GM23338 (cell line): ENCODE measurements around the gene GCNT2. TPM values are rescaled to one million over a fixed set of nuclear protein-coding genes. Genes with fewer than 3 reads are reported as not detected.
"Not testable (repeated sequence)": the region's sequence is repeated elsewhere in the genome, so short reads cannot be mapped to it uniquely, and the experiment has no call there.

Experiments used
- ATAC-seq: fragments of 200-7000 bp; cut with Tn5 transposase; 3 replicates; pipeline ENCODE4 v1.9.1; 2020
- DNase-seq: peaks from one replicate; pipeline ENCODE4 v3.0.0-alpha.2; 2015; ENCODE audit warnings: low spot score
- H2AFZ ChIP-seq: fragments of 200-600 bp; sonication (generic); 2 replicates; pipeline ENCODE4 v1.8.0; 2016; ENCODE audit warnings: antibody characterized with exemption, mild to moderate bottlenecking, moderate library complexity
- H3F3A ChIP-seq: fragments of 200-600 bp; sonication (generic); replicated peaks from 2 replicates; pipeline ENCODE4 v1.8.0; 2017; ENCODE audit warnings: antibody characterized with exemption, mixed run types, low read depth
- H3K27ac ChIP-seq: fragments of 200-600 bp; sonication (generic); 2 replicates; pipeline ENCODE4 v1.6.1; 2016; ENCODE audit warnings: low read depth
- H3K27me3 ChIP-seq: fragments of 200-600 bp; sonication (generic); 2 replicates; pipeline ENCODE4 v1.8.0; 2016; ENCODE audit warnings: mild to moderate bottlenecking, mixed run types, moderate library complexity; ENCODE audit not compliant: insufficient read depth
- H3K36me3 ChIP-seq: fragments of 200-600 bp; sonication (generic); 2 replicates; pipeline ENCODE4 v1.8.0; 2016; ENCODE audit warnings: mild to moderate bottlenecking; ENCODE audit not compliant: insufficient read depth
- H3K4me1 ChIP-seq: fragments of 200-600 bp; sonication (generic); 2 replicates; pipeline ENCODE4 v1.8.0; 2016; ENCODE audit warnings: mild to moderate bottlenecking, moderate library complexity; ENCODE audit not compliant: insufficient read depth
- H3K4me2 ChIP-seq: fragments of 200-600 bp; sonication (generic); 2 replicates; pipeline ENCODE4 v1.7.1; 2017; ENCODE audit warnings: mixed run types
- H3K4me3 ChIP-seq: fragments of 200-600 bp; sonication (generic); 2 replicates; pipeline ENCODE4 v1.6.1; 2016; ENCODE audit warnings: mixed run types
- H3K79me2 ChIP-seq: fragments of 200-600 bp; sonication (generic); replicated peaks from 2 replicates; pipeline ENCODE4 v1.8.0; 2017; ENCODE audit warnings: mild to moderate bottlenecking; ENCODE audit not compliant: insufficient read depth
- H3K9me2 ChIP-seq: fragments of 200-600 bp; sonication (generic); 2 replicates; pipeline ENCODE4 v1.8.0; 2017; ENCODE audit not compliant: insufficient read depth
- H4K20me1 ChIP-seq: fragments of 200-600 bp; sonication (generic); replicated peaks from 2 replicates; pipeline ENCODE4 v1.8.0; 2017; ENCODE audit warnings: mild to moderate bottlenecking; ENCODE audit not compliant: insufficient read depth
- H3K27ac Mint-ChIP-seq: 2 replicates; pipeline ENCODE4 v1.8.0; 2020; ENCODE audit warnings: inconsistent platforms, mild to moderate bottlenecking, moderate library complexity, mixed read lengths
- H3K27me3 Mint-ChIP-seq: 3 replicates; pipeline ENCODE4 v1.8.0; 2022; ENCODE audit warnings: low read depth, mild to moderate bottlenecking, moderate library complexity, mixed read lengths, inconsistent platforms; ENCODE audit not compliant: insufficient read depth, poor library complexity
- H3K36me3 Mint-ChIP-seq: 3 replicates; pipeline ENCODE4 v1.8.0; 2021; ENCODE audit warnings: low read depth, mild to moderate bottlenecking, inconsistent platforms, moderate library complexity, mixed read lengths
- H3K4me1 Mint-ChIP-seq: 3 replicates; pipeline ENCODE4 v1.8.0; 2020; ENCODE audit warnings: mild to moderate bottlenecking, inconsistent platforms, mixed read lengths
- H3K4me3 Mint-ChIP-seq: 3 replicates; pipeline ENCODE4 v1.8.0; 2021; ENCODE audit warnings: moderate library complexity, mild to moderate bottlenecking, inconsistent platforms, mixed read lengths
- H3K9me3 Mint-ChIP-seq: 3 replicates; pipeline ENCODE4 v1.8.0; 2020; ENCODE audit warnings: moderate library complexity, mild to moderate bottlenecking, inconsistent platforms, mixed read lengths
- CREB1 ChIP-seq: fragments of 250-450 bp; sonication (Bioruptor Pico); IDR thresholded peaks from 2 replicates; pipeline ENCODE4 v1.5.0; 2020; ENCODE audit warnings: low read depth, mild to moderate bottlenecking, moderate library complexity
- NANOG ChIP-seq: IDR thresholded peaks from 2 replicates; pipeline ENCODE4 v1.6.1; 2016; ENCODE audit warnings: antibody characterized with exemption, borderline replicate concordance
- POLR2AphosphoS5 ChIP-seq: IDR thresholded peaks from 2 replicates; pipeline ENCODE4 v1.6.1; 2016; ENCODE audit warnings: antibody characterized with exemption, low read depth
- STAT1 ChIP-seq: IDR thresholded peaks from one replicate; pipeline ENCODE4 v1.6.1; 2016; ENCODE audit warnings: antibody characterized with exemption; ENCODE audit not compliant: unreplicated experiment
- polyA plus RNA-seq: library from polyadenylated mRNA; unstranded; fragments of >200 nt; fragmentation: Nextera tagmentation; extraction: Ambion mirVana; gene quantifications from 2 replicates; pipeline ENCODE4 v1.2.1, GENCODE V29; 2016
- total RNA-seq: library from RNA; depleted of rRNA; stranded (reverse); fragments of >200 nt; shearing (Covaris generic); gene quantifications from 2 replicates; pipeline ENCODE4 v1.2.3, GENCODE V29; 2014
- TF ChIP-seq, protein P1 (sequence below): IDR thresholded peaks from one replicate; pipeline ENCODE4 v1.6.1; 2018; ENCODE audit warnings: antibody characterized with exemption; ENCODE audit not compliant: unreplicated experiment
- TF ChIP-seq, protein P2 (sequence below): fragments of 250-450 bp; sonication (Bioruptor Pico); IDR thresholded peaks from 2 replicates; pipeline ENCODE4 v1.5.0; 2020; ENCODE audit warnings: mild to moderate bottlenecking, moderate library complexity

Gene GCNT2
- total and polyA plus RNA-seq, 2 experiments from 2014 or later = 28.3 to 137 TPM

DNA sequence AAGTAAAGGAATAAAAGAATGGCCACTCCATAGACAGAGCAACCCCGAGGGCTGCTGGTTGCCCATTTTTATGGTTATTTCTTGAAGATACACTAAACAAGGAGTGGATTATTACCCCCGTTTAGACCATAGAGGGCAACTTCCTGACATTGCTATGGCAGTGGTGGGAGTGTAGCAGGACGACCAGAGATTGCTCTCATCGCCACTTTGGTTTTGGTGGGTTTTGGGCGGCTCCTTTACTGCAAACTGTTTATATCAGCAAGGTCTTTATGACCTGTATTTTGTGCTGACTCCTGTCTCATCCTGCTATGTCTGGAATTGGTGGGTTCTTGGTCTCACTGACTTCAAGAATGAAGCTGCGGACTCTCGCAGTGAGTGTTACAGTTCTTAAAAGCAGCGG, 94.5 kb downstream of the GCNT2 start:
- Histone ChIP-seq H4K20me1 (peaks cover 60% of the 10 kb centered on the region), H3K27me3 (no peaks in the 10 kb centered on the region), H3K9me2 (no peaks in the 10 kb centered on the region), H3K79me2 (peaks cover 100% of the 10 kb centered on the region), H3K4me2 (no peak overlapping the region), H3K36me3 (peaks cover 6% of the 10 kb centered on the region; the same call in 1 of the 2 replicates), H3K4me1 (peaks cover 24% of the 10 kb centered on the region), H3F3A (peaks cover 11% of the 10 kb centered on the region; the same call in 1 of the 2 replicates), H2AFZ (no peak overlapping the region), H3K27ac (no peak overlapping the region), H3K4me3 (no peak overlapping the region)
- TF ChIP-seq, protein P1, sequence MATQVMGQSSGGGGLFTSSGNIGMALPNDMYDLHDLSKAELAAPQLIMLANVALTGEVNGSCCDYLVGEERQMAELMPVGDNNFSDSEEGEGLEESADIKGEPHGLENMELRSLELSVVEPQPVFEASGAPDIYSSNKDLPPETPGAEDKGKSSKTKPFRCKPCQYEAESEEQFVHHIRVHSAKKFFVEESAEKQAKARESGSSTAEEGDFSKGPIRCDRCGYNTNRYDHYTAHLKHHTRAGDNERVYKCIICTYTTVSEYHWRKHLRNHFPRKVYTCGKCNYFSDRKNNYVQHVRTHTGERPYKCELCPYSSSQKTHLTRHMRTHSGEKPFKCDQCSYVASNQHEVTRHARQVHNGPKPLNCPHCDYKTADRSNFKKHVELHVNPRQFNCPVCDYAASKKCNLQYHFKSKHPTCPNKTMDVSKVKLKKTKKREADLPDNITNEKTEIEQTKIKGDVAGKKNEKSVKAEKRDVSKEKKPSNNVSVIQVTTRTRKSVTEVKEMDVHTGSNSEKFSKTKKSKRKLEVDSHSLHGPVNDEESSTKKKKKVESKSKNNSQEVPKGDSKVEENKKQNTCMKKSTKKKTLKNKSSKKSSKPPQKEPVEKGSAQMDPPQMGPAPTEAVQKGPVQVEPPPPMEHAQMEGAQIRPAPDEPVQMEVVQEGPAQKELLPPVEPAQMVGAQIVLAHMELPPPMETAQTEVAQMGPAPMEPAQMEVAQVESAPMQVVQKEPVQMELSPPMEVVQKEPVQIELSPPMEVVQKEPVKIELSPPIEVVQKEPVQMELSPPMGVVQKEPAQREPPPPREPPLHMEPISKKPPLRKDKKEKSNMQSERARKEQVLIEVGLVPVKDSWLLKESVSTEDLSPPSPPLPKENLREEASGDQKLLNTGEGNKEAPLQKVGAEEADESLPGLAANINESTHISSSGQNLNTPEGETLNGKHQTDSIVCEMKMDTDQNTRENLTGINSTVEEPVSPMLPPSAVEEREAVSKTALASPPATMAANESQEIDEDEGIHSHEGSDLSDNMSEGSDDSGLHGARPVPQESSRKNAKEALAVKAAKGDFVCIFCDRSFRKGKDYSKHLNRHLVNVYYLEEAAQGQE = no peak
- no peak for TF ChIP-seq NANOG
- TF ChIP-seq STAT1 = no peak
- no peak for TF ChIP-seq CREB1 (CRISPR knock-in tag)
- TF ChIP-seq POLR2AphosphoS5 = no peak
- Mint-ChIP-seq H3K27ac (no peak overlapping the region), H3K9me3 (0 out of 3 replicates have a peak, but pooled peaks cover 2% of the 10 kb centered on the region), H3K4me1 (peaks cover 29% of the 10 kb centered on the region), H3K4me3 (no peak overlapping the region), H3K36me3 (peaks cover 49% of the 10 kb centered on the region), H3K27me3 (peaks cover 2% of the 10 kb centered on the region)
- no peak for ATAC-seq
- DNase-seq = no peak

DNA sequence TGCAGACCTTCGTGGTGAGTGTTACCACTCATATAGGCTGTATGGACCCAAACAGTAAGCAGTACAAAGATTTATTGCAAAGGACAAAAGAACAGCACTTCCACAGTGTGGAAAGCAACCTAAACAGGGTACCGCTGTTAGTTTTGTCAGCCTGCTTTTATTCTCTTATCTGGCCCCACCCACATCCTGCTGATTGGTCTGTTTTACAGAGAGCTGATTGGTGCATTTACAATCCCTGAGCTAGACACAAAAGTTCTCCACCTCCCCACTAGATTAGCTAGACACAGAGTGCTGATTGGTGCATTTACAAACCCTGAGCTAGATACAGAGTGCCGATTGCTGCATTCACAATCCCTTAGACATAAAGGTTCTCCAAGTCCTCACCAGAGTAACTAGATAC, 95.1 kb downstream of the GCNT2 start:
- not testable (repeated sequence) for H3K4me3 Mint-ChIP-seq, H3K9me2 ChIP-seq, H2AFZ ChIP-seq, H3K27ac ChIP-seq, H3K9me3 Mint-ChIP-seq, DNase-seq, ATAC-seq, H3K4me2 ChIP-seq, H3K27me3 Mint-ChIP-seq, H3K27ac Mint-ChIP-seq, H3K4me3 ChIP-seq, H3K27me3 ChIP-seq
- peaks cover 11% of the 10 kb centered on the region; the same call in 1 of the 2 replicates for H3K36me3 ChIP-seq
- H3K36me3 Mint-ChIP-seq = peaks cover 55% of the 10 kb centered on the region
- H3K4me1 Mint-ChIP-seq = peaks cover 29% of the 10 kb centered on the region
- peaks cover 63% of the 10 kb centered on the region for H4K20me1 ChIP-seq
- H3K4me1 ChIP-seq = peaks cover 24% of the 10 kb centered on the region
- H3F3A ChIP-seq = peaks cover 12% of the 10 kb centered on the region; the same call in 1 of the 2 replicates
- H3K79me2 ChIP-seq = peaks cover 99% of the 10 kb centered on the region

DNA sequence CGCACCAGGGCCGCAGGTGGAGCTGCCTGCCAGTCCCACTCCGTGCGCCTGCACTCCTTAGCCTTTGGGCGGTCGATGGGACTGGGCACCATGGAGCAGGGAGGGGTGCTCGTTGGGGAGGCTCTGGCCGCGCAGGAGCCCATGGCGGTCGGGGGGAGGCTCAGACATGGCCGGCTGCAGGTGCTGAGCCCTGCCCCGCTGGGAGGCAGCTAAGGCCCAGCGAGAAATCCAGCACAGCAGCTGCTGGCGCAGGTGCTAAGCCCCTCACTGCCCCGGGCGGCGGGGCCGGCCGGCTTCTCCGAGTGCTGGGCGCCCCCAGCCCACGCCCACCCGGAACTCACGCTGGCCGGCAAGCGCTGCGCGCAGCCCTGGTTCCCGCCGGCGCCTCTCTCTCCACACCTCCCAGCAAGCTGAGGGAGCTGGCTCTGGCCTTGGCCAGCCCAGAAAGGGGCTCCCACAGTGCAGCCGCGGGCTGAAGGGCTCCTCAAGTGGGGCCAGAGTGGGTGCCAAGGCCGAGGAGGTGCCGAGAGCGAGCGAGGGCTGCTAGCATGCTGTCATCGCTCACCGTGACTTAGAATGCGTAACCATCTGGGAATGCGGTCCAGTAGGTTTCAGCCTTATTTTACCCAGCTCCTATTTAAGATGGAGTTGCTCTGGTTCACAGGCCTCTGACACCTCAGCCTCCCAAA, 96.0 kb downstream of the GCNT2 start:
- H3K27ac ChIP-seq = no peak overlapping the region
- no peak overlapping the region for H2AFZ ChIP-seq
- no peaks in the 10 kb centered on the region for H3K27me3 ChIP-seq
- H4K20me1 ChIP-seq = peaks cover 60% of the 10 kb centered on the region
- DNase-seq (no peak), ATAC-seq (no peak)
- H3K4me1 Mint-ChIP-seq = peaks cover 28% of the 10 kb centered on the region
- H3K4me3 ChIP-seq = no peak overlapping the region
- H3K79me2 ChIP-seq = peaks cover 99% of the 10 kb centered on the region
- no peaks in the 10 kb centered on the region for H3K9me2 ChIP-seq
- H3K4me1 ChIP-seq = peaks cover 17% of the 10 kb centered on the region
- peaks cover 64% of the 10 kb centered on the region for H3K36me3 Mint-ChIP-seq
- 0 out of 3 replicates have a peak, but pooled peaks cover 2% of the 10 kb centered on the region for H3K9me3 Mint-ChIP-seq
- H3F3A ChIP-seq = peaks cover 12% of the 10 kb centered on the region; the same call in 1 of the 2 replicates
- H3K4me2 ChIP-seq = no peak overlapping the region
- H3K36me3 ChIP-seq = peaks cover 20% of the 10 kb centered on the region
- H3K27me3 Mint-ChIP-seq = peaks cover 2% of the 10 kb centered on the region
- no peak overlapping the region for H3K4me3 Mint-ChIP-seq
- no peak overlapping the region for H3K27ac Mint-ChIP-seq
- TF ChIP-seq NANOG = no peak
- TF ChIP-seq, protein P2, sequence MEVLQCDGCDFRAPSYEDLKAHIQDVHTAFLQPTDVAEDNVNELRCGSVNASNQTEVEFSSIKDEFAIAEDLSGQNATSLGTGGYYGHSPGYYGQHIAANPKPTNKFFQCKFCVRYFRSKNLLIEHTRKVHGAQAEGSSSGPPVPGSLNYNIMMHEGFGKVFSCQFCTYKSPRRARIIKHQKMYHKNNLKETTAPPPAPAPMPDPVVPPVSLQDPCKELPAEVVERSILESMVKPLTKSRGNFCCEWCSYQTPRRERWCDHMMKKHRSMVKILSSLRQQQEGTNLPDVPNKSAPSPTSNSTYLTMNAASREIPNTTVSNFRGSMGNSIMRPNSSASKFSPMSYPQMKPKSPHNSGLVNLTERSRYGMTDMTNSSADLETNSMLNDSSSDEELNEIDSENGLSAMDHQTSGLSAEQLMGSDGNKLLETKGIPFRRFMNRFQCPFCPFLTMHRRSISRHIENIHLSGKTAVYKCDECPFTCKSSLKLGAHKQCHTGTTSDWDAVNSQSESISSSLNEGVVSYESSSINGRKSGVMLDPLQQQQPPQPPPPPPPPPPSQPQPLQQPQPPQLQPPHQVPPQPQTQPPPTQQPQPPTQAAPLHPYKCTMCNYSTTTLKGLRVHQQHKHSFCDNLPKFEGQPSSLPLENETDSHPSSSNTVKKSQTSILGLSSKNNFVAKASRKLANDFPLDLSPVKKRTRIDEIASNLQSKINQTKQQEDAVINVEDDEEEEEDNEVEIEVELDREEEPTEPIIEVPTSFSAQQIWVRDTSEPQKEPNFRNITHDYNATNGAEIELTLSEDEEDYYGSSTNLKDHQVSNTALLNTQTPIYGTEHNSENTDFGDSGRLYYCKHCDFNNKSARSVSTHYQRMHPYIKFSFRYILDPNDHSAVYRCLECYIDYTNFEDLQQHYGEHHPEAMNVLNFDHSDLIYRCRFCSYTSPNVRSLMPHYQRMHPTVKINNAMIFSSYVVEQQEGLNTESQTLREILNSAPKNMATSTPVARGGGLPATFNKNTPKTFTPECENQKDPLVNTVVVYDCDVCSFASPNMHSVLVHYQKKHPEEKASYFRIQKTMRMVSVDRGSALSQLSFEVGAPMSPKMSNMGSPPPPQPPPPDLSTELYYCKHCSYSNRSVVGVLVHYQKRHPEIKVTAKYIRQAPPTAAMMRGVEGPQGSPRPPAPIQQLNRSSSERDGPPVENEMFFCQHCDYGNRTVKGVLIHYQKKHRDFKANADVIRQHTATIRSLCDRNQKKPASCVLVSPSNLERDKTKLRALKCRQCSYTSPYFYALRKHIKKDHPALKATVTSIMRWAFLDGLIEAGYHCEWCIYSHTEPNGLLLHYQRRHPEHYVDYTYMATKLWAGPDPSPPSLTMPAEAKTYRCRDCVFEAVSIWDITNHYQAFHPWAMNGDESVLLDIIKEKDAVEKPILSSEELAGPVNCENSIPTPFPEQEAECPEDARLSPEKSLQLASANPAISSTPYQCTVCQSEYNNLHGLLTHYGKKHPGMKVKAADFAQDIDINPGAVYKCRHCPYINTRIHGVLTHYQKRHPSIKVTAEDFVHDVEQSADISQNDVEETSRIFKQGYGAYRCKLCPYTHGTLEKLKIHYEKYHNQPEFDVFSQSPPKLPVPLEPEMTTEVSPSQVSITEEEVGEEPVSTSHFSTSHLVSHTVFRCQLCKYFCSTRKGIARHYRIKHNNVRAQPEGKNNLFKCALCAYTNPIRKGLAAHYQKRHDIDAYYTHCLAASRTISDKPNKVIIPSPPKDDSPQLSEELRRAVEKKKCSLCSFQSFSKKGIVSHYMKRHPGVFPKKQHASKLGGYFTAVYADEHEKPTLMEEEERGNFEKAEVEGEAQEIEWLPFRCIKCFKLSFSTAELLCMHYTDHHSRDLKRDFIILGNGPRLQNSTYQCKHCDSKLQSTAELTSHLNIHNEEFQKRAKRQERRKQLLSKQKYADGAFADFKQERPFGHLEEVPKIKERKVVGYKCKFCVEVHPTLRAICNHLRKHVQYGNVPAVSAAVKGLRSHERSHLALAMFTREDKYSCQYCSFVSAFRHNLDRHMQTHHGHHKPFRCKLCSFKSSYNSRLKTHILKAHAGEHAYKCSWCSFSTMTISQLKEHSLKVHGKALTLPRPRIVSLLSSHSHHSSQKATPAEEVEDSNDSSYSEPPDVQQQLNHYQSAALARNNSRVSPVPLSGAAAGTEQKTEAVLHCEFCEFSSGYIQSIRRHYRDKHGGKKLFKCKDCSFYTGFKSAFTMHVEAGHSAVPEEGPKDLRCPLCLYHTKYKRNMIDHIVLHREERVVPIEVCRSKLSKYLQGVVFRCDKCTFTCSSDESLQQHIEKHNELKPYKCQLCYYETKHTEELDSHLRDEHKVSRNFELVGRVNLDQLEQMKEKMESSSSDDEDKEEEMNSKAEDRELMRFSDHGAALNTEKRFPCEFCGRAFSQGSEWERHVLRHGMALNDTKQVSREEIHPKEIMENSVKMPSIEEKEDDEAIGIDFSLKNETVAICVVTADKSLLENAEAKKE = no peak
